Measurements from ENCODE around the gene PLOD3.

DNA sequence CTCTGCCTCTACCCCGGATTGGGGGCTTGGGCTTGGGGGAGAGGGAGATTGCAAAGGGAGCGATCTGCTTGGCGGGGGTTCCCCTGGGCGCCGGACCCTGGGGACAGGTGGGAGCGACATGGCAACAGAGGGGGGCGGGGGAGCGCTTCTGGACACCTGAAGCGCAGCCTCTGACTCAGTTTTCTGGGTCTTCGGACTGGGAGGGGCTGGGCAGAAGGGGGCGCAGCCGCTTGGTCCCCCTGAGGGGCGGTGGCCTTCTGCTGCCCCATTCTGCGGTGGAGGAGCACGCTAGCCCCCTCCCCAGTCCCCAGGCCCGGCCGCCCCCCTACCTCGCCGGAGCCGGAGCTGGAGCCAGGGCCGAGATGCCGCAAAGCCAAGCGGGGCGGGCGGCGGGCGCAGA is 37.7 kb downstream of the PLOD3 start:
- TF ChIP-seq CTCF (IDR thresholded peaks at IDR 0.05; ENCODE audit: insufficient read depth, low read length, poor library complexity, severe bottlenecking), result no peak
- TF ChIP-seq EZH2phosphoT487 (conservative IDR thresholded peaks at IDR 0.05; ENCODE audit: low read length), result no peak

Data from SU-DHL-6 (cell line).